Nephron progenitor cell (in vitro differentiated cells): Measurements from ENCODE around the gene URB1.

ENCODE experiments used
- DNase-seq: peaks from one replicate; pipeline ENCODE4 v3.0.0; 2021
- H3K27ac Mint-ChIP-seq: 2 replicates; pipeline ENCODE4 v1.8.0; 2021; ENCODE audit warnings: mild to moderate bottlenecking, moderate library complexity, mixed read lengths
- H3K27me3 Mint-ChIP-seq: 2 replicates; pipeline ENCODE4 v1.8.0; 2021; ENCODE audit warnings: mild to moderate bottlenecking, low read depth, mixed read lengths; ENCODE audit not compliant: poor library complexity
- H3K36me3 Mint-ChIP-seq: 2 replicates; pipeline ENCODE4 v1.8.0; 2021; ENCODE audit warnings: low read depth, mixed read lengths
- H3K4me1 Mint-ChIP-seq: 2 replicates; pipeline ENCODE4 v1.8.0; 2021; ENCODE audit warnings: mixed read lengths
- H3K4me3 Mint-ChIP-seq: 2 replicates; pipeline ENCODE4 v1.8.0; 2021; ENCODE audit warnings: mild to moderate bottlenecking, moderate library complexity, mixed read lengths
- H3K9me3 Mint-ChIP-seq: 2 replicates; pipeline ENCODE4 v1.8.0; 2021; ENCODE audit warnings: mild to moderate bottlenecking, moderate library complexity, mixed read lengths
- TF ChIP-seq, protein P1 (sequence below): fragments of 200-600 bp; sonication (generic); IDR thresholded peaks from 2 replicates; pipeline ENCODE4 v1.5.0; 2021; ENCODE audit warnings: antibody characterized with exemption

Gene URB1

DNA sequence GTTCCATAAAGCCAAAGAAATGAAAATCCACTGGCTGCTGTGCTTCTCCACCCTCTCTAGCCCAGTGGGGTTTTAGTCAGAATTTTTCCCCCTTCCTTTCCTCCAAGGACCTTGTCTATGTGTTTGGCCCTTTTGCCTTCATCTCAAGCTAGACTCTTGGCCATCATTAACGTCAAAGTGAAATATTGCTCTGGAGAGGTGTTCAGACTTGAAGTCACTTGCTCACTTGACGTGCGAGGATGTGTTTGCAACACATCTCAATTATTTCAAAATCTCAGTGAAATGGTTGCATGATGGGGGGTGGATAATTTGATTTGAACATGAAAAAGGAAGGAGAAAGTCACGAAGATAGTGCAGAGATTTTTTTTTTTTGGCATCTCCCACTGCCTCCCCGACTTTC is 33.3 kb upstream of the URB1 start:
- Mint-ChIP-seq H3K9me3 (peaks cover 26% of the 10 kb centered on the region), H3K27ac (peak overlapping the region; percentile 13), H3K4me3 (no peak overlapping the region), H3K36me3 (peaks cover 4% of the 10 kb centered on the region), H3K4me1 (peaks cover 9% of the 10 kb centered on the region), H3K27me3 (peaks cover 16% of the 10 kb centered on the region)
- DNase-seq: no peak
- TF ChIP-seq, protein P1, sequence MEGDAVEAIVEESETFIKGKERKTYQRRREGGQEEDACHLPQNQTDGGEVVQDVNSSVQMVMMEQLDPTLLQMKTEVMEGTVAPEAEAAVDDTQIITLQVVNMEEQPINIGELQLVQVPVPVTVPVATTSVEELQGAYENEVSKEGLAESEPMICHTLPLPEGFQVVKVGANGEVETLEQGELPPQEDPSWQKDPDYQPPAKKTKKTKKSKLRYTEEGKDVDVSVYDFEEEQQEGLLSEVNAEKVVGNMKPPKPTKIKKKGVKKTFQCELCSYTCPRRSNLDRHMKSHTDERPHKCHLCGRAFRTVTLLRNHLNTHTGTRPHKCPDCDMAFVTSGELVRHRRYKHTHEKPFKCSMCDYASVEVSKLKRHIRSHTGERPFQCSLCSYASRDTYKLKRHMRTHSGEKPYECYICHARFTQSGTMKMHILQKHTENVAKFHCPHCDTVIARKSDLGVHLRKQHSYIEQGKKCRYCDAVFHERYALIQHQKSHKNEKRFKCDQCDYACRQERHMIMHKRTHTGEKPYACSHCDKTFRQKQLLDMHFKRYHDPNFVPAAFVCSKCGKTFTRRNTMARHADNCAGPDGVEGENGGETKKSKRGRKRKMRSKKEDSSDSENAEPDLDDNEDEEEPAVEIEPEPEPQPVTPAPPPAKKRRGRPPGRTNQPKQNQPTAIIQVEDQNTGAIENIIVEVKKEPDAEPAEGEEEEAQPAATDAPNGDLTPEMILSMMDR: no peak

DNA sequence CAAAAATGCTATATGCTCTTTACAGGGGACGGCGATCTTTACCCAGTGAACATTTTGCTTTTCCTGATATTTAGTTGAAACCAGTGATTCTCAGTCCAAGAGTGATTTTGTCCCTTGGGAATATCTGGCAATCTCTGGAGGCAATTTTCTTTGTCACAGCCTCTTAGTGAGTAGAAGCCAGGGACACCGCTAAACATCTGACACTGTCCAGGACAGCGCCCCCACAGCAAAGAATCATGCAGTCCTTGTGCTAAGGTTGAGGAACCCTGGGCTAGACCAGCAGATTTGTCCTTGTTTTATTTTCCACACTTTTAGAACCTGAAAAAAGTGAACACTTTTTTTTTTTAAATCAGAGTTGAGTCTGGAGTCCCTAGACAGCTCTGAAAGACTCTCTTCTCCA is 32.8 kb upstream of the URB1 start:
- Mint-ChIP-seq H3K4me3 (no peak overlapping the region), H3K36me3 (peaks cover 4% of the 10 kb centered on the region), H3K9me3 (peaks cover 27% of the 10 kb centered on the region), H3K27ac (no peak overlapping the region), H3K27me3 (peaks cover 16% of the 10 kb centered on the region), H3K4me1 (peaks cover 9% of the 10 kb centered on the region)
- no peak for DNase-seq
- TF ChIP-seq, protein P1: no peak

DNA sequence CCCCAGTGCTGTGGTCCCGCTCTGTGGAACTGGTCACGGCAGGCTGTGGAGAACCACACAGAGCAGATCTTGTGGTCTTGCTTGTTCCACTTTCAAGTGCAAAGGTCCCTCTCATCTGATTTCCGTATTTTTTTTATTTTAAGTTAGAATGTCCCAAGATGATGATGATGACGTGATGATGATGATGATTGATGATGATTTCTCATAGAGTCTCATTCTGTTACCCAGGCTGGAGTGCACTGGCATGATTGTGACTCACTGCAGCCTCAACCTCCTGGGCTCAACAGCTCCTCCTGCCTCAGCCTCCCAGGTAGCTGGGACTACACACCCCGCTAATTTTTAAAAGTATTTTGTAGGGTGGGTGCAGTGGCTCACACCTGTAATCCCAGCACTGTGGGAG is 31.9 kb upstream of the URB1 start:
- peaks cover 4% of the 10 kb centered on the region for H3K36me3 Mint-ChIP-seq
- H3K4me1 Mint-ChIP-seq: peaks cover 9% of the 10 kb centered on the region
- DNase-seq: no peak
- H3K27me3 Mint-ChIP-seq: peaks cover 16% of the 10 kb centered on the region
- TF ChIP-seq, protein P1: no peak
- H3K4me3 Mint-ChIP-seq: no peak overlapping the region
- peaks cover 23% of the 10 kb centered on the region for H3K9me3 Mint-ChIP-seq
- H3K27ac Mint-ChIP-seq: no peak overlapping the region

DNA sequence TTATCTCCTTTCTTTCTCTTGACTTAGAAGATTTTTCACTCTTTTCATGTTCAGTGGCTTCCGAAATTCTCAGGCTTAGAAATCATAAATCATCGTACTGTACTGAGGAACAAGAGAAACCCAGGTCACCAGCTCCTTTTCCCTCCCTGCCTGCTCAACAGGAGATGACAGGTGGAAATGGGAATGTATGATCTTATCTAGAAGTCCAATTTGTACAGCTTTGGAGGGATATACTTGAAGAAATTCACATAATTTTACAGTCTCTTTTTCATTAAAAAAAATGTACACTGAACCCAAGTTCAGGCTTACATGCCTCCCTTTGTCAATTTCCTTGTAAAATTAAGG is 31.4 kb upstream of the URB1 start:
- no peak overlapping the region for H3K4me3 Mint-ChIP-seq
- peaks cover 23% of the 10 kb centered on the region for H3K9me3 Mint-ChIP-seq
- no peak for DNase-seq
- no peak overlapping the region for H3K27ac Mint-ChIP-seq
- H3K4me1 Mint-ChIP-seq: peaks cover 9% of the 10 kb centered on the region
- H3K27me3 Mint-ChIP-seq: peaks cover 16% of the 10 kb centered on the region
- H3K36me3 Mint-ChIP-seq: peaks cover 4% of the 10 kb centered on the region
- TF ChIP-seq, protein P1: no peak

DNA sequence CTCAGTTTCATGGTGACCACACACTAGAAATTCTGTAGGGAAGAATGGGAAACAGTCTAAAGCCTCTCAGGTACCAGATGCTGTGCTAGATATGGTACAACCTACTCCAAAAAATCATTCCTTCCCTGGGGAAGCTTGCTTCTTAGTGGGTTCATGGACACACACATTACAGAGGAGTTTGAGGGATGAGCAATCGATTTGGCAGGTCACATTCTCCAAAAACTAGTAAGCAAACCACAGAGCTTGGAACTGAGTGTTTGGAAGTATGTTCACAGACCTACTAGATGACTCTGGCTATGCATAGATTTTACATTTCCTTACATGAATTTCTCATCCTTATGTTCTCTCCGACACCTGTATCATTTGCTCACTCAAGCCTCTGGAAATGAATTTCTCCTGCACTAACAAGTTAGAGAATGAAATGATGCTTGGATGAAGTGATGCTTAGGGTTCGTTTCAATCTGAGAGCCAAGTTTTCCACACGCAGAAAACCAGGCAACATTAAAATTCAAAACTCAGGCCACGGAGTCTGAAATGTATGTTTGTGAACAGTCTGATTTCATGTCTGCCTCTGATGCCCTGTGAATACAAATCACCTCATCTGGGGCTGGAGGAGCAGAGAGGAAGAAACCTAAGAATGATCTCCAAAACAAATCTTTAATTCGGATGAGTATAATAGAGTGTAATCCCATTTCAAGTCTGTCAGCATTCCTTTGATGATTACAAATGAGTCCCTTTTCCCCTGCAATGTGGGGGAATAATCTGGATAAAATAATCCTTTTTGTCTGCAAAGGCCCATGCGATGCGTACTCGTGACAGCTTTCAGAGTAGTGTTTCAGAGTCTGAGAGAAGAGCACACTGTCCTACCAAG is 30.7 kb upstream of the URB1 start:
- H3K4me1 Mint-ChIP-seq: peaks cover 9% of the 10 kb centered on the region
- peaks cover 4% of the 10 kb centered on the region for H3K36me3 Mint-ChIP-seq
- no peak for DNase-seq

More for the DNA sequence above, 30.7 kb upstream of the URB1 start:
- Mint-ChIP-seq H3K27ac (no peak overlapping the region), H3K27me3 (peaks cover 16% of the 10 kb centered on the region), H3K4me3 (no peak overlapping the region), H3K9me3 (peaks cover 23% of the 10 kb centered on the region)
- TF ChIP-seq, protein P1: no peak
